SU-DHL-6 (cell line): ENCODE measurements around the gene MUC5B.

Experiments used
- EZH2phosphoT487 ChIP-seq: fragments of 200-600 bp; sonication (generic), shearing (Covaris generic); conservative IDR thresholded peaks from 2 replicates; pipeline ENCODE4 v1.6.1; 2018; ENCODE audit warnings: mild to moderate bottlenecking, antibody characterized with exemption, low read length, moderate library complexity, mixed read lengths
- TF ChIP-seq, protein P1 (sequence below): fragments of 200-600 bp; sonication (generic); IDR thresholded peaks from one replicate; pipeline ENCODE4 v1.5.1; 2017; ENCODE audit warnings: antibody characterized with exemption, mild to moderate bottlenecking, low read length, moderate library complexity; ENCODE audit not compliant: insufficient read depth, poor library complexity, severe bottlenecking

DNA sequence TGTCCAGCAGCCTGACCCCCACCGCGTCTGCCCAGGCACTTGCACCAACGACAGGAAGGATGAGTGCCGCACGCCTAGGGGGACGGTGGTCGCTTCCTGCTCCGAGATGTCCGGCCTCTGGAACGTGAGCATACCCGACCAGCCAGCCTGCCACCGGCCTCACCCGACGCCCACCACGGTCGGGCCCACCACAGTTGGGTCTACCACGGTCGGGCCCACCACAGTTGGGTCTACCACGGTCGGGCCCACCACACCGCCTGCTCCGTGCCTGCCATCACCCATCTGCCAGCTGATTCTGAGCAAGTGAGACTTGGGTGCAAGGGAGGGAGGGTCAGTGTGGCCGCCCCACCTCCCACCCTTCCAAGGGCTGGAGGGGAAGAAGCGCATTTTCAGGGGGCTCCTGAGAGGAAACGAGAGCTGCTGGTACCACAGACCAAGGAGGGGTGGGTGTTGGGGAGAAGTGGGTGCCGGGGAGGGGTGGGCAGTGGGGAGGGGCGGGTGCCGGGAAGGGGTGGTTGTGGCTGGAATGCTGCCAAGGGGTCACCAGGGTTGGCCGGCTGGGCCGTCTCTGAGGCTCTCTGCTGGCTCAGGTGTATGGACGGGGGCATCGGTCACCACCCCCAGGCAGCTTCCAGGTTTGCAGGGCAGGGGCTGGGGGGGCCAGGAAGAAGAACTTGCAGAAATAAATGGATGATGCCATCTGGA is 27.7 kb upstream of the MUC5B start:
- TF ChIP-seq, protein P1, sequence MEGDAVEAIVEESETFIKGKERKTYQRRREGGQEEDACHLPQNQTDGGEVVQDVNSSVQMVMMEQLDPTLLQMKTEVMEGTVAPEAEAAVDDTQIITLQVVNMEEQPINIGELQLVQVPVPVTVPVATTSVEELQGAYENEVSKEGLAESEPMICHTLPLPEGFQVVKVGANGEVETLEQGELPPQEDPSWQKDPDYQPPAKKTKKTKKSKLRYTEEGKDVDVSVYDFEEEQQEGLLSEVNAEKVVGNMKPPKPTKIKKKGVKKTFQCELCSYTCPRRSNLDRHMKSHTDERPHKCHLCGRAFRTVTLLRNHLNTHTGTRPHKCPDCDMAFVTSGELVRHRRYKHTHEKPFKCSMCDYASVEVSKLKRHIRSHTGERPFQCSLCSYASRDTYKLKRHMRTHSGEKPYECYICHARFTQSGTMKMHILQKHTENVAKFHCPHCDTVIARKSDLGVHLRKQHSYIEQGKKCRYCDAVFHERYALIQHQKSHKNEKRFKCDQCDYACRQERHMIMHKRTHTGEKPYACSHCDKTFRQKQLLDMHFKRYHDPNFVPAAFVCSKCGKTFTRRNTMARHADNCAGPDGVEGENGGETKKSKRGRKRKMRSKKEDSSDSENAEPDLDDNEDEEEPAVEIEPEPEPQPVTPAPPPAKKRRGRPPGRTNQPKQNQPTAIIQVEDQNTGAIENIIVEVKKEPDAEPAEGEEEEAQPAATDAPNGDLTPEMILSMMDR = no peak
- TF ChIP-seq EZH2phosphoT487 = no peak
